HG03159 (cell line): Measurements from ENCODE around the gene C10orf95.

ENCODE experiments used
- ATAC-seq: cut with Tn5 transposase; IDR thresholded peaks from one replicate; pipeline ENCODE4 v1.9.1; 2021; ENCODE audit warnings: mild to moderate bottlenecking, moderate library complexity; ENCODE audit not compliant: unreplicated experiment

The C10orf95 gene

DNA sequence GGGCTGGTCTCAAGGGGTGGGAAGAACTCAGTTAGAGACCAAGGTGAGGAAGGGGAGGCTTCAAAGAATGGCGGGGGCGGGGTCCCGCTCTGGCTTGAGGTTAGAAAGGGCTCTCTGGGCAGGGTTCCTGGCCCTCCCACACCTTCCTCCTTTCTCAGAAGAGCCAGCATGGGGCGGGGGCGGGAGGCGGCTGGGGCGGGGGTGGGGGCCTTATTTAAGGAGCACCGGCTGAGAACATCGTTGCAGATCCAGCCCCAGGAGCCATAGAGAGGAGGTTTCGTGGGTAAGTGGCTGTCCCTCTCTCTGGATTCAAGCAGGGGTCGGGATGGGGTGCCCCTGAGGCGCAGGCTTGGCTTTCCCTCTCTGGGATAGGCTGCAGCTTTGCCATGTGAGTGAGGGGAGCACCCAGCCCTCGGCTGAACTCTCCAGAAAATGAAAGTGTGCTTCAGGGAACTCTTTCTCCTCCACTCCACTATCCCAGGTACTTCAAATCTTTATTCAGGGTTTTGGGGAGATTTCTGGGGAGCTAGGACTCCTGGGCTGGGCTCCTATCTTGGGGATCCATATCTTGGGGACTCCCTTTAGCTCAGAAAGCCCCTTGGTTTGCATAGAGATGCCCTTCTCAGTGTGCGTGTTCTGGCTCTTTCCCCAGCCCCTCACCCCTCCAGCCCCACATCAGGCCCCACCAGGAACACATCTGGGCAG, 15.7 kb downstream of the C10orf95 start:
- ATAC-seq, result no peak

GRCh38 chr10:102435133-102435497, 16.2 kb downstream of the C10orf95 start:
- ATAC-seq, result no peak

GRCh38 chr10:102434394-102435132, 16.8 kb downstream of the C10orf95 start:
- ATAC-seq, result no peak

DNA sequence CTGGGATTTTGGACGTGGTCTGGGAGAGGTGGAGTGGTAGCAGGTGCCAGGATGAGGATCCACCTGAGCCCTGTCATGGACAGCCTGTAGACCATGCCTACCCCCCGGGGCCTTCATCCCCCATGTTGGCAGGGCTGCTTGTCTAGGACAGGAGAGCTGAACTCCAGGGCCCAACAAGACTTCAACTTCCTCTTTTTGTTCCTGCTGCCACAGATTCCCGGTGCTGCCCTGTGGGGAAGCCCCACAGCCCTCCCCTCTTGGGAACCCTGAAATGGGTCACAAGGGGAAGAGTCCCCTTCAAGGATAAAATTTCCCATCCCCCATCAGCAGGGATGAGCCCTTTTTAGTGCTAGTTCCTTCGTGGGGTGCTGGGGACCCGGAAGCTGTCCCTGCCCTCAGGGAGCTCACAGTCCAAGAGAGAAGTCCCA, 17.7 kb downstream of the C10orf95 start:
- no peak for ATAC-seq

- peak; percentile 78 for ATAC-seq
Observed at GRCh38 chr10:102432162-102432950, 19.0 kb downstream of the C10orf95 start, which contains the start of gene CUEDC2. Gene CUEDC2, minus strand, starts transcription at chr10:102432574. Its CDS starts 7,386 bp downstream, at chr10:102425188.

DNA sequence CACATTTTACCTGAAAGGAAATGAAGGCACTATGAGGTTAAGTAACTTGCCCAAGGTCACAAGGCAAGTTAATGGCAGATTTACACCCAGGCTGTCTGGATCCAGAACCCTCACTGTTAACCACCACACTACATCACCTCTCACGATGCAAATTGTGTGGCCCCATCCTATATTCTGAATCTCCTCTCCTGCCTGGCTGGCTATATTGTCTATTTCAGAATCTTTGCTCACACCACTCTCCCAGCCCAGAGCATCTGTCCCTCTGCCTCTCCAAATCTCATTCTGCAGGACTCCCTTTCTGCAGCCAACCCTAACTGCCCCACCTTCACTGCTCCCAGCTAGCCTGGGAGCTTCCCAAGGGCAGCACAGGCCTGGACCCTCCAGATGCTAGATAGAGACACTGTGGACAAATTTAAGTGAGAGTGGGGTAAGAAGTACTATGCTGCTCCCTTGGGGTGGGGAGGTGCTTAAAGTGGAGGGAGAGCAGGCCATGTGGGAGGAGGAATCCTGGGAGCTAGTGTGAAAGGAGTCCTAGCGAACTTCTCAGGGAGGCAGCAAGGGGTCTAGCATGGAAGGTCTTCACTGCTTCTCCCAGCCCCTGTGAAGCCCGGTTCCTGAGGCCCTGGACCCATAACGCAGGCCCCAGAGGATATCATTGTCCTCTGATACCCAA, 19.8 kb downstream of the C10orf95 start:
- ATAC-seq, result peak; percentile 1

- no peak for ATAC-seq
Observed at GRCh38 chr10:102429468-102429867, 21.9 kb downstream of the C10orf95 start.

- ATAC-seq, result no peak
Observed at GRCh38 chr10:102426803-102427287, 24.5 kb downstream of the C10orf95 start.

- ATAC-seq, result no peak
Observed at GRCh38 chr10:102425444-102425843, 25.9 kb downstream of the C10orf95 start.

- ATAC-seq, result no peak
Observed at GRCh38 chr10:102424916-102425315, 26.4 kb downstream of the C10orf95 start.

GRCh38 chr10:102424145-102424544, 27.2 kb downstream of the C10orf95 start:
- ATAC-seq, result no peak

GRCh38 chr10:102423372-102423968, 27.9 kb downstream of the C10orf95 start:
- no peak for ATAC-seq

GRCh38 chr10:102422545-102423129, 28.7 kb downstream of the C10orf95 start:
- no peak for ATAC-seq

- peak; percentile 1 for ATAC-seq
Observed at GRCh38 chr10:102421757-102422512, 29.4 kb downstream of the C10orf95 start.

- no peak for ATAC-seq
Observed at GRCh38 chr10:102421507-102421756, 29.9 kb downstream of the C10orf95 start.

DNA sequence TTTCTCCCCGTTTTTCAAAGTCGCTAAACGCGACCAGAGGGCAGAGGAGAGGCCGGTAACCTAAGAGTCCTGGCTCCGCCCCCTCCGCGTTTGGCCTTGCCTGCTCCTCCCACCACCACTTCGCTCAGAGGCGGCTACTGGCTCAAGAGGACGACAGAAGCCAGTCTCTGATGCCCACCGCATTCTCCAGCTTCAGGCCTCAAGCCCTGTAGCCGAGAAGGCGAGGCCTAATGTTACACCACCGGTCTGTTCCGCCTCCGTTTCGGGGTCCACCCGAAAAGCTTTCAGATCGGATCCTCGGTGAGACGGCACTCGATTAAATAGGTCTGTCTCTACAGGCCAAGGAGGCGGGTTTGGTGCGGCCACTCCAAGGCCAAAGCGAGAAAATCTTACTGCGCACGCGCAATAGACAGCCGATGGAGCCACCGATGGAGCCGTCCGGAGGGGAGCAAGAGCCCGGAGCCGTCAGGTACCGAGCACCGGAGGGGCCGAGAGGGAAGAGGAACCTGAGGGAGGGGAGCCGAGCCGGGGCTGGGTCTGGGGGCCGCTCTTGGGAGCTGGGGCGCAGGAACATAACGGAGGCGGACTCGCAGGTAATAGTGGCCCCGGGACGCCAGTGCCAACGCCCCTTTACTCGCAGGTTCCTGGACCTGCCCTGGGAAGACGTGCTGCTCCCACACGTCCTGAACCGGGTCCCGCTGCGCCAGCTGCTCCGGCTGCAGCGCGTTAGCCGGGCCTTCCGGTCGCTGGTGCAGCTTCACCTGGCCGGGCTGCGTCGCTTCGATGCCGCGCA, 30.4 kb downstream of the C10orf95 start, which contains the start of gene FBXL15:
TSS of gene FBXL15 (plus strand) at position 123 of the 793 bp plus-strand sequence. CDS start at position 417, 294 bp downstream.
- peak; percentile 66 for ATAC-seq

- no peak for ATAC-seq
Observed at GRCh38 chr10:102420181-102420713, 31.1 kb downstream of the C10orf95 start.
